ENCODE data around the gene MED12L.

- TF ChIP-seq POLR2AphosphoS5 (IDR thresholded peaks at IDR 0.05; ENCODE audit: low read depth) = no peak
- TF ChIP-seq, protein P1, sequence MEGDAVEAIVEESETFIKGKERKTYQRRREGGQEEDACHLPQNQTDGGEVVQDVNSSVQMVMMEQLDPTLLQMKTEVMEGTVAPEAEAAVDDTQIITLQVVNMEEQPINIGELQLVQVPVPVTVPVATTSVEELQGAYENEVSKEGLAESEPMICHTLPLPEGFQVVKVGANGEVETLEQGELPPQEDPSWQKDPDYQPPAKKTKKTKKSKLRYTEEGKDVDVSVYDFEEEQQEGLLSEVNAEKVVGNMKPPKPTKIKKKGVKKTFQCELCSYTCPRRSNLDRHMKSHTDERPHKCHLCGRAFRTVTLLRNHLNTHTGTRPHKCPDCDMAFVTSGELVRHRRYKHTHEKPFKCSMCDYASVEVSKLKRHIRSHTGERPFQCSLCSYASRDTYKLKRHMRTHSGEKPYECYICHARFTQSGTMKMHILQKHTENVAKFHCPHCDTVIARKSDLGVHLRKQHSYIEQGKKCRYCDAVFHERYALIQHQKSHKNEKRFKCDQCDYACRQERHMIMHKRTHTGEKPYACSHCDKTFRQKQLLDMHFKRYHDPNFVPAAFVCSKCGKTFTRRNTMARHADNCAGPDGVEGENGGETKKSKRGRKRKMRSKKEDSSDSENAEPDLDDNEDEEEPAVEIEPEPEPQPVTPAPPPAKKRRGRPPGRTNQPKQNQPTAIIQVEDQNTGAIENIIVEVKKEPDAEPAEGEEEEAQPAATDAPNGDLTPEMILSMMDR (IDR thresholded peaks at IDR 0.05; ENCODE audit: insufficient read depth, low read length) = no peak
- TF ChIP-seq GABPA (IDR thresholded peaks at IDR 0.05; ENCODE audit: low read depth) = no peak
- TF ChIP-seq SPI1 (IDR thresholded peaks at IDR 0.05; ENCODE audit: borderline replicate concordance, low read depth) = no peak
Measured at GRCh38 chr3:151398895-151399294, 313.4 kb downstream of the MED12L start.
